ELF-1 (cell line): ENCODE results near the gene AIRE.
"Not testable (repeated sequence)": the region's sequence is repeated elsewhere in the genome, so short reads cannot be mapped to it uniquely, and the experiment has no call there.

Experiments used
- DNase-seq: peaks from one replicate; pipeline ENCODE4 v3.0.0-alpha.2; 2016; ENCODE audit warnings: low read depth, low spot score

The AIRE gene

GRCh38 chr21:44291936-44292811 lies 6.5 kb downstream of the AIRE start:
- DNase-seq: no peak

DNA sequence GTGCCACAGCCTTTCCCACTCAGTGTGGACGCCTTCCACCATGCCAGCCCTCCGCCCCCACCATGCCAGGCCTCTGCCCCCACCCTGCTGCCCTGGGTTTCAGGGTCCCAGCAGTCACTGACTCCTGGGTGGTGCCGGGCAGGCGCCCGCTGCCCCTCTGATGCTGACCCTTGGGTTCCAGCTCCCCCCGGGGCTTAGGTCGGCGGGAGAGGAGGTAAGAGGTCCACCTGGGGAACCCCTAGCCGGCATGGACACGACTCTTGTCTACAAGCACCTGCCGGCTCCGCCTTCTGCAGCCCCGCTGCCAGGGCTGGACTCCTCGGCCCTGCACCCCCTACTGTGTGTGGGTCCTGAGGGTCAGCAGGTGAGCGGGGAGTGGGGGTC lies 7.1 kb downstream of the AIRE start:
- DNase-seq: no peak

GRCh38 chr21:44293551-44294231 lies 8.0 kb downstream of the AIRE start:
- no peak for DNase-seq

GRCh38 chr21:44294391-44295162 lies 8.9 kb downstream of the AIRE start:
- DNase-seq: no peak

GRCh38 chr21:44295163-44295573 lies 9.5 kb downstream of the AIRE start:
- peak; percentile 45 for DNase-seq

DNA sequence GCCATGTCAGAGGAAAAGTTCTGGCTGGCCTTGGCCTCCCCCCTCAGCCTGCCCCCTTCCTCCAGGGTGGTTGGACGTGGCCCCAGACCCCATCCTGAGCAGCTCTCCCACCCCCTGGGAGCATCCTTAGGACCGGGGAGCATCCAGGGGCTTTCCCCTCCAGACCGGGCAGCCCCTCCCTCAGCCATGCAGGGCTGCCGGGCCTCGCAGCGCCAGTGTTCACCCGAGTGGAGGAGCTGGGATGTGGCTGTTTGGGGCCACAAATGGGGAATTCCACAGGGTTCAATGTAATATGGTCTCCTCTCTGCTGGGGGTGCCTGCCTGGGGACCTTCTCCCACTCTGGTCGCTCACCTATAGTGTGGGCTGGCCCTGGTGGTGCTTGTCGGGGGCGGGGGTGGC lies 10.0 kb downstream of the AIRE start:
- DNase-seq: no peak

- DNase-seq: no peak
These were observed 10.4 kb downstream of the AIRE start for GRCh38 chr21:44296103-44296519.

- DNase-seq: no peak
These were observed 11.2 kb downstream of the AIRE start for GRCh38 chr21:44296916-44297315.

DNA sequence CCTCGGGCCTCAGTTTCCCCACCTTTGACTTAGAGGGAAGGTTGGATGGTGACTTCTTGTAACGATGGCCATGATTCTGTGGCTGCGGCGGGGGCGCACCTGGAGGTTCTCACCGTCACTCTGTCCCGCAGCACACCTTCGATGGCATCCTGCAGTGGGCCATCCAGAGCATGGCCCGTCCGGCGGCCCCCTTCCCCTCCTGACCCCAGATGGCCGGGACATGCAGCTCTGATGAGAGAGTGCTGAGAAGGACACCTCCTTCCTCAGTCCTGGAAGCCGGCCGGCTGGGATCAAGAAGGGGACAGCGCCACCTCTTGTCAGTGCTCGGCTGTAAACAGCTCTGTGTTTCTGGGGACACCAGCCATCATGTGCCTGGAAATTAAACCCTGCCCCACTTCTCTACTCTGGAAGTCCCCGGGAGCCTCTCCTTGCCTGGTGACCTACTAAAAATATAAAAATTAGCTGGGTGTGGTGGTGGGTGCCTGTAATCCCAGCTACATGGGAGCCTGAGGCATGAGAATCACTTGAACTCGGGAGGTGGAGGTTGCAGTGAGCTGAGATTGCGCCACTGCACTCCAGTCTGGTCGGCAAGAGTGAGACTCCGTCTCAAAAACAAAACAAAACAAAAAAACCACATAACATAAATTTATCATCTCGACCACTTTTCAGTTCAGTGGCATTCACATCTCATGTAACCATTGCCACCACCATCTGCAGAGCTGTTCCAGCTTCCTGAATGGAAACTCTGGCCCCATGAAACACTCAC lies 12.0 kb downstream of the AIRE start:
- peak; percentile 90 for DNase-seq

DNA sequence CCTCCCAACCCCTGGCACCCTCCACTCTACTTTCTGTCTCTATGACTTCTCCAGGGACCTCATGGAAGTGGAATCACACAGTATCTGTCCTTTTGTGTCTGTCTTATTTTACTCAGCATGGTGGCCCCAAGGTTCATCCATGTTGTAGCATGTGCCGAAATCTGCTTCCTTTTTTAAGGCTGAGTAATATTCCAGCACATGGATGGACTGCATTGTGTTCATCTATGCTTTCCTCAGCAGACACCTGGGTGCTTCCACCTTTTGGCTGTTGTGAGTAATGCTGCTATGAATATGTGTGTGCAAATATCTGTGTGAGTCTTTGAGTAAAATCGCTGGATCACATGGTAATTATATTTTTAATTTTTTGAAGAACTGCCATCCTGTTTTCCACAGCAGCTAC lies 12.6 kb downstream of the AIRE start:
- no peak for DNase-seq

DNA sequence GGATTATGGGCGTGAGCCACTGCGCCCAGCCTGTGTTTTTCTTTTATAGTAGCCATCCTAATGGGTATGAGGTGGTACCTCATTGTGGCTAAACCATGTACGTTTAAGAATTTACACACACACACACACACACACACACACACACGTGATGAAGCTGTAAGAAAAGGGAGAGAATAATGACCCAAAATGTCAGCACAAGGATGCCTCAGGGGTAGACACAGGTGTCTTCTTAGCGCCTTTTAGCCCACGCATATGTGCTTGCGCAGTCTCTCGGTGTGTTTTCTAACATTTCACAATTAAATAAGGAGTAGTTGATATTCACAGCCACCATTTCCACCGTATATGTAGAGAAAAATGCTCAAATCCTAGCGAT lies 13.4 kb downstream of the AIRE start:
- no peak for DNase-seq

GRCh38 chr21:44299458-44300261 lies 14.0 kb downstream of the AIRE start, which contains the start of gene PFKL:
Gene PFKL, plus strand, starts transcription at chr21:44300053. Its CDS starts 53 bp downstream, at chr21:44300106.
- peak; percentile 82 for DNase-seq

DNA sequence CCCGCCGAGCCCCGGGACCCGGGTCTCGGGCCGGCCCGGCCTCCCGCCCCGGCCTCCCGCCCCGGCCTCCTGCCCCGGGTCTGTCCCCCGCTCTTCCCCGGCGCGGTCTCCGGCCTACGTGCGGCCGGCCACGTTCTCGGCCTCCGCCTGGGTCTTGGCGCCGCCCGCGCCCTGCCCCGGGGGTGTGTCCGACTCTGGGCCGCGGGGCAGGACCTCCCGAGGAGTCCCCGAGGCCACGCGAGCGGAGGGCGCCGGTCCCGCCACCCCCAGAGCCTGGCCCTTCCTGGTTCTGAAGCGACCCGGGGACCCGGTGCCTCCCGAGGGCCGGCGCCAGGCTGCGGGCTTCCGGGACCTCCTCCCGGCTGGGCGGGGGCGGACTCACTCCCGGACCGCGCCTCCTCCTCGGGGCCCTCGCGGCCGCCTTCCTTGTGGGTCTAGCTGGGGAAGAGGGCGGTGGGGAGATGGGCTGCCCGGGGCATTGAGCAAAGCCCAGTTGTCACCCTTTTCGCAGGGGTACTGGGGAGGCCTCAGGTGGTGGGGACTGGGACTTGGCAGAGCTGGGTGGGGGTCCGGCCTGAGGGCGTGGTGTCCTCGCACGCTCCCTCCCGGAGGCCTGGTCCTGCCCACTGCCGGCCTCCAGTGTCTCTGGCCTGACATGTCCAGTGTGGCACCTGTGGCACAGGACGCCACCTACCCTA lies 14.7 kb downstream of the AIRE start:
- DNase-seq: peak; percentile 39

DNA sequence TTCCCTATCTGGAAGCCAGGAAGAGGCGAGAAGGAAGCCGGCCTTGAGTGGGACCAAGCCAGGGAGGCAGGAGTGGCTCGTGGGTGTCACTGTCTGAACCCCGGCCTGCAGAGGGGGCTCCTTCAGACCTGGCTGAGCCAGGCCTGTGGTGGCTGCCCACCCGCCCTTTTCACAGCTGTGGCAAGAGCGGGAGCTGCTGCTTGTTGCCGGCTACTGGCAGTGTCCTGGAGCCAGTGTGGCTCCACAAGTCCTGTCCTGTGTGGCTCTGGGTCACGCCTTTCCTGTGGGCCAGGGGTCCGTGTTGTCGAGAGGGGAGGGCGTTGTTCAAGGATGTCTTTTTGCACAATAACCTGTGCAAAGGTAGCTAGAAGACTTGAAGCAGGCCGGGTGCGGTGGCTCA lies 15.5 kb downstream of the AIRE start:
- DNase-seq: no peak

DNA sequence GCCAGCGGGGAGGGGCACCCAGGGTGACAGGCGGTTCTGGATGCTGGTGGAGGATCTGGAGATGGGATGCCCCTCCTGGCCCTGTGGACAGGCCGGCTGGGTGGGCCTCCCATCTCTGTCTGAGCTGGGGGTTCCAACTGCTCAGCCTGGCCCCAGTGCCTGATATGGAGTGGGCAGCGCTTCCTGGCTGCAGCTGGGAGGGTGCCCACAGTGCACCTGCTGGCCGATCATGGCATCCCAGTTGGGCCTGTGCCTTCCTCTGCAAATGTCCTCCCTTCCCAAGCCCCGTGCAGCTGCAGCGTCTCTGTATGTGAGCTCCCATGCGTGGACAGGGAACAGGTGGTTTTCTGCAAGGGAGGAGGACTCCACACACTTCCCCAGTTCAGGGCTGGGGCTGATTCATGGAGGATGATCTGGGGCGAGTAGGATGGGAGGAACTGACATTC lies 16.3 kb downstream of the AIRE start:
- DNase-seq: no peak

DNA sequence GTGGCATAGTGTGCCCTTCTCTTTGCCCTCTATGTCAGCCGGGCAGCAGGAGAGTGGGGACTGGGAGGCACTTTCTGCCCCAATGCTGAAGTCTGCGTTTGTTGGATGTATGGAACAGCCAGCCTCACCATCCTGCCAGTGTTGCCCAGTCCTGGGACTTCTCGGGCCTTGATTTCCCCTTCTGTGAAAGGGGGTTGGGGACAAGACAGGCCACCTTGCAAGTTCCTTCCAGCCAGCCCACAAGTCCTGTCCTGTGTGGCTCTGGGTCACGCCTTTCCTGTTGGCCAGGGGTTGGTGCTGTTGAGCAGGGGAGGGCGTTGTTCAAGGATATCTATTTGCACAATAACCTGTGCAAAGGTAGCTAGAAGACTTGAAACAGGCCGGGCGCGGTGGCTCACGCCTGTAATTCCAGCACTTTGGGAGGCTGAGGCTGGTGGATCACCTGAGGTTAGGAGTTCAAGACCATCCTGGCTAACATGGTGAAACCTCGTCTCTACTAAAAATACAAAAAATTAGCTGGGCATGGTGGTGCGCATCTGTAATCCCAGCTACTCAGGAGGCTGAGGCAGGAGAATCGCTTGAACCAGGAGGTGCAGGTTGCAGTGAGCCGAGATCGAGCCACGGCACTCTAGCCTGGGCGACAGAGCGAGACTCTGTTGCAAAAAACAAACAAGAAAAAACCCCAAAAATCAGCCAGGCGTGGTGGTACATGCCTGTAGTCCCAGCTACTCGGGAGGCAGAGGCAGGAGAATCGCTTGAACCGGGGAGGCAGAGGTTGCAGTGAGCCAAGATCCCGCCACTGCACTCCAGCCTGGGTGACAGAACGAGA lies 17.1 kb downstream of the AIRE start:
- DNase-seq: not testable (repeated sequence)

GRCh38 chr21:44303490-44303981 lies 17.9 kb downstream of the AIRE start:
- DNase-seq: no peak

- no peak for DNase-seq
These were observed 18.4 kb downstream of the AIRE start for GRCh38 chr21:44304011-44304616.
